Glomerular visceral epithelial cell (primary cell): ENCODE measurements around the gene SNCG.
"Not testable (repeated sequence)": the region's sequence is repeated elsewhere in the genome, so short reads cannot be mapped to it uniquely, and the experiment has no call there.

Experiments used
- DNase-seq: peaks from one replicate; pipeline ENCODE4 v3.0.0-alpha.2; 2016; ENCODE audit errors: extremely low spot score

SNCG gene

GRCh38 chr10:86958116-86958900 is at the start of gene SNCG:
Gene SNCG, plus strand, starts transcription at chr10:86958599. Its CDS starts 99 bp downstream, at chr10:86958698.
- no peak for DNase-seq

GRCh38 chr10:86914734-86915133 is 43.7 kb upstream of the SNCG start:
- no peak for DNase-seq

GRCh38 chr10:86918022-86918471 is 40.4 kb upstream of the SNCG start:
- DNase-seq, result no peak

- DNase-seq, result no peak
Observed at GRCh38 chr10:86922553-86922961, 35.8 kb upstream of the SNCG start.

- no peak for DNase-seq
Observed at GRCh38 chr10:86929468-86930380, 28.7 kb upstream of the SNCG start.

- DNase-seq, result no peak
Observed at GRCh38 chr10:86931872-86932271, 26.5 kb upstream of the SNCG start.

GRCh38 chr10:86932674-86933073 is 25.7 kb upstream of the SNCG start:
- DNase-seq, result no peak

GRCh38 chr10:86934162-86934711 is 24.2 kb upstream of the SNCG start:
- not testable (repeated sequence) for DNase-seq

GRCh38 chr10:86936661-86937501 is 21.5 kb upstream of the SNCG start:
- no peak for DNase-seq

- no peak for DNase-seq
Observed at GRCh38 chr10:86937502-86938154, 20.8 kb upstream of the SNCG start.

- DNase-seq, result no peak
Observed at GRCh38 chr10:86938260-86938659, 20.1 kb upstream of the SNCG start.

- not testable (repeated sequence) for DNase-seq
Observed at GRCh38 chr10:86940076-86940475, 18.3 kb upstream of the SNCG start.

GRCh38 chr10:86940677-86941076 is 17.7 kb upstream of the SNCG start:
- DNase-seq, result no peak

- DNase-seq, result no peak
Observed at GRCh38 chr10:86941426-86941825, 17.0 kb upstream of the SNCG start.

- DNase-seq, result no peak
Observed at GRCh38 chr10:86941991-86942421, 16.4 kb upstream of the SNCG start.

- DNase-seq, result no peak
Observed at GRCh38 chr10:86942441-86943315, 15.7 kb upstream of the SNCG start.

GRCh38 chr10:86943316-86944030 is 14.9 kb upstream of the SNCG start:
- DNase-seq, result no peak

GRCh38 chr10:86944031-86944419 is 14.4 kb upstream of the SNCG start:
- DNase-seq, result no peak

- no peak for DNase-seq
Observed at GRCh38 chr10:86944471-86944870, 13.9 kb upstream of the SNCG start.
